Breast epithelium (tissue), 3 donors: Measurements from ENCODE around the gene PML.

Experiments used
- POLR2A ChIP-seq: fragments of 450-650 bp; IDR thresholded peaks from one replicate; pipeline ENCODE4 v1.6.1; 2016; ENCODE audit warnings: antibody characterized with exemption, mild to moderate bottlenecking, moderate library complexity
- POLR2AphosphoS5 ChIP-seq, 3 donors: sonication (generic); formaldehyde crosslinking; IDR thresholded peaks; one replicate each; pipeline ENCODE4 v1.6.1; 2017; ENCODE audit warnings: antibody characterized with exemption in 3 of 3

DNA sequence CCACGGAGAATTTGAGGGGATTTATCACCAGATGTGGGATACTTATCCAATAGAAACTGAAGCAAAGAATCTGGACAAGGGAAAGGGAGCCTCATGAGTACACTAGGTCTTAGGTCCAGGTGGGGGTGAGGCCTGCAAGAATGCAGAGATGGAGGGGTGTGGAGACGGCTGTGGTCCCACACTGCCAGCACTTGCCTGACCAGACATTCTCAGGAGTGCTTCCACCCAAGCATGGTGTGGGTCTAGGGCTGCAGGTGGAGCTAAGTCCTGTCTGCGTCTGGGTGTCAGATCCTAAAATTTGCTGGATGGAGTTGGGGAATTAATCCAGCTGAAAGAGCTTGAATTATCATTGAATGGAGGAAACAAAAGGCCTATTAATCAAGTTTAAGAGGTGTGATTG, 14.4 kb downstream of the PML start:
- TF ChIP-seq POLR2AphosphoS5 (IDR thresholded peaks at IDR 0.05) (no peak), POLR2A (no peak)
